SJSA1 (cell line): Measurements from ENCODE around the gene GCLM. TPM values are rescaled to one million over a fixed set of nuclear protein-coding genes. Genes with fewer than 3 reads are reported as not detected.
A peak's percentile ranks its signal among the peaks of the same experiment; 100 is the strongest.
"Not testable (repeated sequence)": the region's sequence is repeated elsewhere in the genome, so short reads cannot be mapped to it uniquely, and the experiment has no call there.

Experiments used
- DNase-seq, 2 experiments: peaks; one replicate each; pipeline ENCODE4 v3.0.0-alpha.2; 2015 to 2020; ENCODE audit warnings: low spot score in 2 of 2, low read depth in 1 of 2
- H3K27ac ChIP-seq: fragments of 250-450 bp; sonication (Bioruptor Pico); 2 replicates; pipeline ENCODE4 v1.5.1; 2020; ENCODE audit warnings: mild to moderate bottlenecking, moderate library complexity
- H3K27me3 ChIP-seq: fragments of 250-450 bp; sonication (Bioruptor Pico); replicated peaks from 2 replicates; pipeline ENCODE4 v1.5.1; 2020; ENCODE audit warnings: mild to moderate bottlenecking, moderate library complexity
- H3K36me3 ChIP-seq: fragments of 250-450 bp; sonication (Bioruptor Pico); 2 replicates; pipeline ENCODE4 v1.5.1; 2020; ENCODE audit warnings: mild to moderate bottlenecking
- H3K4me1 ChIP-seq: fragments of 250-450 bp; sonication (Bioruptor Pico); replicated peaks from 2 replicates; pipeline ENCODE4 v1.6.1; 2021; ENCODE audit warnings: mild to moderate bottlenecking
- H3K4me3 ChIP-seq: fragments of 250-450 bp; sonication (Bioruptor Pico); 2 replicates; pipeline ENCODE4 v1.5.1; 2020; ENCODE audit warnings: mild to moderate bottlenecking
- H3K9me3 ChIP-seq: fragments of 250-450 bp; sonication (Bioruptor Pico); replicated peaks from 2 replicates; pipeline ENCODE4 v1.5.1; 2020; ENCODE audit warnings: mild to moderate bottlenecking
- total RNA-seq: library from RNA; depleted of rRNA; stranded (reverse); fragments of >200 nt; shearing (Covaris generic); gene quantifications from 2 replicates; pipeline ENCODE4 v1.2.3, GENCODE V29; 2014; rRNA removed

Gene GCLM
- 25.1 and 36.0 TPM in 2 replicates for total RNA-seq

- Histone ChIP-seq H3K27me3 (0 out of 2 replicates have a peak, but pooled peaks cover 4% of the 10 kb centered on the region), H3K36me3 (peaks cover 7% of the 10 kb centered on the region), H3K27ac (peak within 1 kb of the TSS; percentile 72), H3K4me1 (peaks cover 17% of the 10 kb centered on the region), H3K9me3 (0 out of 2 replicates have a peak, but pooled peaks cover 2% of the 10 kb centered on the region), H3K4me3 (peak within 1 kb of the TSS; percentile 90)
- peak; percentile 90 to 96 for DNase-seq
These were observed at the start of gene GCLM for GRCh38 chr1:93909146-93910050. Gene GCLM (minus strand): TSS chr1:93909430. CDS start chr1:93909163, 267 bp downstream.

GRCh38 chr1:93958726-93959100 is 49.5 kb upstream of the GCLM start:
- no peak overlapping the region for H3K27ac ChIP-seq
- H3K4me1 ChIP-seq = no peaks in the 10 kb centered on the region
- peaks cover 10% of the 10 kb centered on the region for H3K9me3 ChIP-seq
- no peaks in the 10 kb centered on the region for H3K27me3 ChIP-seq
- no peaks in the 10 kb centered on the region for H3K36me3 ChIP-seq
- no peak for DNase-seq
- no peak overlapping the region for H3K4me3 ChIP-seq

- no peak overlapping the region for H3K27ac ChIP-seq
- no peaks in the 10 kb centered on the region for H3K27me3 ChIP-seq
- H3K36me3 ChIP-seq = no peaks in the 10 kb centered on the region
- no peaks in the 10 kb centered on the region for H3K4me1 ChIP-seq
- DNase-seq = no peak
- no peak overlapping the region for H3K4me3 ChIP-seq
- H3K9me3 ChIP-seq = peaks cover 10% of the 10 kb centered on the region
These were observed 48.9 kb upstream of the GCLM start for GRCh38 chr1:93958032-93958725.

GRCh38 chr1:93955765-93956164 is 46.5 kb upstream of the GCLM start:
- Histone ChIP-seq H3K4me1 (no peaks in the 10 kb centered on the region), H3K27ac (no peak overlapping the region), H3K36me3 (no peaks in the 10 kb centered on the region), H3K27me3 (no peaks in the 10 kb centered on the region), H3K4me3 (no peak overlapping the region), H3K9me3 (peaks cover 8% of the 10 kb centered on the region)
- no peak for DNase-seq

GRCh38 chr1:93947002-93947686 is 37.9 kb upstream of the GCLM start:
- not testable (repeated sequence) for H3K27ac ChIP-seq, H3K27me3 ChIP-seq

GRCh38 chr1:93938461-93939145 is 29.4 kb upstream of the GCLM start:
- H3K4me3 ChIP-seq = no peak overlapping the region
- no peaks in the 10 kb centered on the region for H3K4me1 ChIP-seq
- DNase-seq = no peak
- no peaks in the 10 kb centered on the region for H3K27me3 ChIP-seq
- H3K9me3 ChIP-seq = no peaks in the 10 kb centered on the region; the same call in 1 of the 2 replicates
- H3K36me3 ChIP-seq = no peaks in the 10 kb centered on the region
- no peak overlapping the region for H3K27ac ChIP-seq

More at GRCh38 chr1:93947002-93947686, 37.9 kb upstream of the GCLM start:
- not testable (repeated sequence) for H3K9me3 ChIP-seq, H3K36me3 ChIP-seq, DNase-seq, H3K4me3 ChIP-seq, H3K4me1 ChIP-seq

- H3K36me3 ChIP-seq = no peaks in the 10 kb centered on the region
- H3K9me3 ChIP-seq = no peaks in the 10 kb centered on the region; the same call in 1 of the 2 replicates
- H3K4me3 ChIP-seq = no peak overlapping the region
- no peaks in the 10 kb centered on the region for H3K4me1 ChIP-seq
- no peak for DNase-seq
- no peaks in the 10 kb centered on the region for H3K27me3 ChIP-seq
- no peak overlapping the region for H3K27ac ChIP-seq
These were observed 28.8 kb upstream of the GCLM start for GRCh38 chr1:93937997-93938396.

- Histone ChIP-seq H3K27ac (no peak overlapping the region), H3K9me3 (no peaks in the 10 kb centered on the region), H3K4me1 (no peaks in the 10 kb centered on the region), H3K27me3 (no peaks in the 10 kb centered on the region), H3K36me3 (no peaks in the 10 kb centered on the region), H3K4me3 (no peak overlapping the region)
- DNase-seq = no peak
These were observed 16.0 kb upstream of the GCLM start for GRCh38 chr1:93925206-93925605.

- no peak for DNase-seq
- Histone ChIP-seq H3K36me3 (no peaks in the 10 kb centered on the region), H3K4me1 (no peaks in the 10 kb centered on the region), H3K27me3 (no peaks in the 10 kb centered on the region), H3K9me3 (no peaks in the 10 kb centered on the region; the same call in 1 of the 2 replicates), H3K4me3 (no peak overlapping the region), H3K27ac (no peak overlapping the region)
These were observed 10.6 kb upstream of the GCLM start for GRCh38 chr1:93919780-93920179.

- H3K4me1 ChIP-seq = no peaks in the 10 kb centered on the region
- H3K36me3 ChIP-seq = no peaks in the 10 kb centered on the region
- no peaks in the 10 kb centered on the region for H3K27me3 ChIP-seq
- DNase-seq = no peak
- H3K4me3 ChIP-seq = no peak overlapping the region
- H3K9me3 ChIP-seq = no peaks in the 10 kb centered on the region; the same call in 1 of the 2 replicates
- H3K27ac ChIP-seq = no peak overlapping the region
These were observed 8.1 kb upstream of the GCLM start for GRCh38 chr1:93917302-93917701.

GRCh38 chr1:93910880-93911279 is 1.6 kb upstream of the GCLM start:
- not testable (repeated sequence) for H3K36me3 ChIP-seq, H3K27me3 ChIP-seq, H3K27ac ChIP-seq, H3K9me3 ChIP-seq, DNase-seq, H3K4me3 ChIP-seq
- H3K4me1 ChIP-seq = peaks cover 17% of the 10 kb centered on the region

GRCh38 chr1:93910305-93910704 is 1.1 kb upstream of the GCLM start:
- Histone ChIP-seq H3K27ac (no peak overlapping the region), H3K4me3 (no peak overlapping the region), H3K27me3 (0 out of 2 replicates have a peak, but pooled peaks cover 4% of the 10 kb centered on the region), H3K4me1 (peaks cover 17% of the 10 kb centered on the region), H3K36me3 (peaks cover 7% of the 10 kb centered on the region), H3K9me3 (0 out of 2 replicates have a peak, but pooled peaks cover 2% of the 10 kb centered on the region)
- DNase-seq = no peak
